Nephron progenitor cell (in vitro differentiated cells): ENCODE measurements around the gene DMGDH.

Experiments used
- DNase-seq: peaks from one replicate; pipeline ENCODE4 v3.0.0; 2021
- H3K27ac Mint-ChIP-seq: 2 replicates; pipeline ENCODE4 v1.8.0; 2021; ENCODE audit warnings: mild to moderate bottlenecking, moderate library complexity, mixed read lengths
- H3K27me3 Mint-ChIP-seq: 2 replicates; pipeline ENCODE4 v1.8.0; 2021; ENCODE audit warnings: mild to moderate bottlenecking, low read depth, mixed read lengths; ENCODE audit not compliant: poor library complexity
- H3K36me3 Mint-ChIP-seq: 2 replicates; pipeline ENCODE4 v1.8.0; 2021; ENCODE audit warnings: low read depth, mixed read lengths
- H3K4me1 Mint-ChIP-seq: 2 replicates; pipeline ENCODE4 v1.8.0; 2021; ENCODE audit warnings: mixed read lengths
- H3K4me3 Mint-ChIP-seq: 2 replicates; pipeline ENCODE4 v1.8.0; 2021; ENCODE audit warnings: mild to moderate bottlenecking, moderate library complexity, mixed read lengths
- H3K9me3 Mint-ChIP-seq: 2 replicates; pipeline ENCODE4 v1.8.0; 2021; ENCODE audit warnings: mild to moderate bottlenecking, moderate library complexity, mixed read lengths
- TF ChIP-seq, protein P1 (sequence below): fragments of 200-600 bp; sonication (generic); IDR thresholded peaks from 2 replicates; pipeline ENCODE4 v1.5.0; 2021; ENCODE audit warnings: antibody characterized with exemption

DMGDH gene

DNA sequence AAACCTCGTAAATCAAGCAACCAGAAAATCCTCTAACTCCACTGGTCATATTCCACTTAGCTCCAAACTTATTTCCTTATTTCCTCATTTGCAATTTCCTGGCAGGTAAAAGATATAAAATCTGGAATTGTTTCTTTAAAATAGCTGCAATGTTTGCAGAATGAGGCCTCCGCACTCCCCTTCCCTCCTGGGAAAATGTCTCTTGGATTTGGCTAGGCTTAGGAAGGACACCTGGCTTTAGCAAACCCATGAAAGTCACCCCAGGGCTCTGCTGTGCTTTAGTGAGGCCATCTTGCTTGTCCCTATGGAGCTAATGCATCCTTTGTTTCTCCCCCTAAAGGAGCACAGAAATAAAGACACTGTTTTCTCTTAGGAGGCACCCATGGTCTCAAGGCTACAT, 94.9 kb downstream of the DMGDH start:
- peaks cover 50% of the 10 kb centered on the region for H3K4me1 Mint-ChIP-seq
- no peaks in the 10 kb centered on the region for H3K27me3 Mint-ChIP-seq
- no peak for DNase-seq
- H3K27ac Mint-ChIP-seq, result no peak overlapping the region
- TF ChIP-seq, protein P1, sequence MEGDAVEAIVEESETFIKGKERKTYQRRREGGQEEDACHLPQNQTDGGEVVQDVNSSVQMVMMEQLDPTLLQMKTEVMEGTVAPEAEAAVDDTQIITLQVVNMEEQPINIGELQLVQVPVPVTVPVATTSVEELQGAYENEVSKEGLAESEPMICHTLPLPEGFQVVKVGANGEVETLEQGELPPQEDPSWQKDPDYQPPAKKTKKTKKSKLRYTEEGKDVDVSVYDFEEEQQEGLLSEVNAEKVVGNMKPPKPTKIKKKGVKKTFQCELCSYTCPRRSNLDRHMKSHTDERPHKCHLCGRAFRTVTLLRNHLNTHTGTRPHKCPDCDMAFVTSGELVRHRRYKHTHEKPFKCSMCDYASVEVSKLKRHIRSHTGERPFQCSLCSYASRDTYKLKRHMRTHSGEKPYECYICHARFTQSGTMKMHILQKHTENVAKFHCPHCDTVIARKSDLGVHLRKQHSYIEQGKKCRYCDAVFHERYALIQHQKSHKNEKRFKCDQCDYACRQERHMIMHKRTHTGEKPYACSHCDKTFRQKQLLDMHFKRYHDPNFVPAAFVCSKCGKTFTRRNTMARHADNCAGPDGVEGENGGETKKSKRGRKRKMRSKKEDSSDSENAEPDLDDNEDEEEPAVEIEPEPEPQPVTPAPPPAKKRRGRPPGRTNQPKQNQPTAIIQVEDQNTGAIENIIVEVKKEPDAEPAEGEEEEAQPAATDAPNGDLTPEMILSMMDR, result no peak
- H3K4me3 Mint-ChIP-seq, result no peak overlapping the region
- peaks cover 9% of the 10 kb centered on the region for H3K36me3 Mint-ChIP-seq
- H3K9me3 Mint-ChIP-seq, result no peaks in the 10 kb centered on the region

DNA sequence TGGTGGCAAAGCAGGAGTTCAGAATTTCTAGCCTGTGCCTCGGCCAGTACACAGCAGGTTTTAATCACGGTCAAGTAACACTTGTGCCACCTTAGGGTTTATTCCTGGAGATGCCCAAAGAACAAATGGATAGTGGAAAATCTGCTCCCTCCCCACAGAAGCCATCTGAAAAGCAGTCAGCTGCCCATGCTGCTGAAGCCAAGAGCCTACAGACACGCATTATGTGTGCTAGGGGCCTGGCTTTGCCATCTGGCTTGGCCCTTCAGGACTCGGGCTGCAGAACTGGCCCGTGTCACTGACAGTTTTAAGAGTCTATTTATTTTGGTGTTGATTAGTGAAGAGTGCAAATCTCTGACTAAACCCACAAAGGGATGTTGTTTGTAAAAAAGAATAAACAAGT, 95.5 kb downstream of the DMGDH start:
- DNase-seq, result no peak
- peaks cover 4% of the 10 kb centered on the region for H3K36me3 Mint-ChIP-seq
- no peak overlapping the region for H3K27ac Mint-ChIP-seq
- TF ChIP-seq, protein P1, result no peak
- no peak overlapping the region for H3K4me3 Mint-ChIP-seq
- no peaks in the 10 kb centered on the region for H3K27me3 Mint-ChIP-seq
- H3K4me1 Mint-ChIP-seq, result peaks cover 50% of the 10 kb centered on the region
- no peaks in the 10 kb centered on the region for H3K9me3 Mint-ChIP-seq

DNA sequence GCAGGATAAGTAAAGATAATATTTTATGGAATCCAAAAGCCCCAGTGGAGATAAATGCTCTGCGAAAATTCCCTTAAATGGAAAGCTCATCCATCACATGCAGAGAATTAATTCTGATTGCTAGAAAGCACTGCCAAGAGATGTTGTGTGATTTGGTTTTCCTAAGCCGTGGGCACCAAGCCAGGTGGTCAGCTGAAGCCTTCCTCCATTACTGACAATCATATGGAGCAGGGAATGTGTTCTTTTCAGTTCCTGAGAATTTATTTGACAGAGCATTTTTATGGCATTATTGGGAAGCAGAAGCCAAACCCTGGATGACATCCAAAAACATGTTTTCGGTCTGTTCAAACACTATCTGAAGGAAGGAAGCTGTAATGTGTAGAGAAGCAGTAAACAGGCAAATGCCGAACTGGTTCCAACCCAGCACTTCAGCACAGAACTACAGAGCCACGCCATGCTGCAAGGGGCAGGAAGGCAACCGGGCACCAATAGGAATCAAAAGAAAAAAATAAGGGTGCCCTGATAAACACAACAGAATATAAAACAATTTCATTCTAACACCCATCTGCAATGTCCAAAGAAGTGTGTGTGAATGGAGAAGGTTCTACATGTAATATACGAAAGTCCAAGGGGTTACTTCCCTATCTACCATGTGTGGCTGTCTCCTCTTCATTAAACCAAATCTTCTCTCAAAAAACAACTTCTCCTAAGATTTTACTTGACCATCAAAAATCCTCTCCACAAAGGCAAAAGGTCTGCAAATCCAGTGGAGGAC, 96.6 kb downstream of the DMGDH start:
- TF ChIP-seq, protein P1, result no peak
- Mint-ChIP-seq H3K27ac (no peak overlapping the region), H3K9me3 (no peaks in the 10 kb centered on the region), H3K27me3 (no peaks in the 10 kb centered on the region), H3K4me1 (peaks cover 50% of the 10 kb centered on the region), H3K36me3 (peaks cover 7% of the 10 kb centered on the region), H3K4me3 (no peak overlapping the region)
- no peak for DNase-seq

DNA sequence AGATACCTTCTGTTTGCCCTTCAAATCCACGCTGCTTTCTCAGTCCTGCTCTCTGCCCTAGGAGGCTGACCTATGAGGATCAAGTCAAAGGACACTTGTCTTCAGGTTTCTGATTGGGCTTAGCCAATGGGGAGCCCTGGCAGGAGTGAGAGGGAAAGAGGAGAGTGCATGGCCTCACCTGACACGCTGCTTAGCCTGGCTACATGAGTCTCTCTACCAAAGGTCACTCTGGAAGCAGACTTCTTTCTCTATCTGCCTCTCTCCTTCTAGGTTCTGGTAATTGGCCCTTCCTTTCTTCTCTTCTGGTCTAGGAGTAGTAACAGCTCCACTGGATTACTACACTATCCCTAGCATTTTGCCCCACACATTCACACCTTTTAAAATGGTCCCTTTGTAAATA, 97.5 kb downstream of the DMGDH start:
- H3K27ac Mint-ChIP-seq, result peak overlapping the region; percentile 72

DNA sequence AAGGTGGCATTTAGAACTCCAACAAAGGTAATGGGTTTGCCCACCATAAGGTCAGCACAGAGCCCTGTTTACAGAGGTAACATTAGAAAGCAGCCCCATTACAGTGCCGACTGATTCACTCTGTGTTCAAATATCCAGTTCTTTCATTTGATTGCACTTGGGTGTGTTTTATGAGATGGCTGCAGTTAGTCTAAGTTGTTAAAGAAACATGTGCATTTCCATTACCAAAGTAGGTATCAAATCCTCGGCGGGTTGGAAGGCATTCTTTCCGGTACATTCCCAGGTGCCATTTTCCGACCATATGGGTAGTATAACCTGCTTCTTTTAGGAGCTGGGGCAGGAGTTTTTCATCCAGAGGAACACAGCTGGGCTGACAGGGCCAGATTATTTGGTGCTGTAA, 100.7 kb downstream of the DMGDH start:
- no peak overlapping the region for H3K4me3 Mint-ChIP-seq
- H3K4me1 Mint-ChIP-seq, result peaks cover 39% of the 10 kb centered on the region
- TF ChIP-seq, protein P1, result no peak
- H3K36me3 Mint-ChIP-seq, result peaks cover 11% of the 10 kb centered on the region
- no peak overlapping the region for H3K27ac Mint-ChIP-seq
- no peaks in the 10 kb centered on the region for H3K27me3 Mint-ChIP-seq
- H3K9me3 Mint-ChIP-seq, result no peaks in the 10 kb centered on the region
- DNase-seq, result no peak

More for the DNA sequence above, 97.5 kb downstream of the DMGDH start:
- H3K4me1 Mint-ChIP-seq, result peaks cover 46% of the 10 kb centered on the region
- no peaks in the 10 kb centered on the region for H3K9me3 Mint-ChIP-seq
- peaks cover 11% of the 10 kb centered on the region for H3K36me3 Mint-ChIP-seq
- TF ChIP-seq, protein P1, result no peak
- DNase-seq, result no peak
- H3K27me3 Mint-ChIP-seq, result no peaks in the 10 kb centered on the region
- no peak overlapping the region for H3K4me3 Mint-ChIP-seq

DNA sequence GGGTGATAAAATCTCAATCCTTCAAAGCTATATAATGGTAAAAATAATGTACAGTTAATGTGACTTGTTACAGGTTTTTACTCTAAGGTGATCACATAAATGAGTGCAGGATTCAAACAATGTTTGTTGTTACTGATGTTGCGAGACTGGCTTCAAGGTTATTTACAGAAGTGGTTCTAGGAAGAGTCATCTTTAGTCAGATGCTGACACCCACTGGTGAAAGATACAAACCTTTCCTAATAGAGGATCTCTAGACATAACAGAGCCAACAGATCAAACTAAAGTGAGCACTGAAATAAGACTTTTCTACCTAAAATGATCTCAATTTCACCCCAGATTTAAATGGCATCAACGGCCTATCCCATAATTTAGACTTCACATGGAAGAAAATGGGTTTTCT, 104.6 kb downstream of the DMGDH start:
- Mint-ChIP-seq H3K36me3 (peaks cover 20% of the 10 kb centered on the region), H3K9me3 (no peaks in the 10 kb centered on the region), H3K27me3 (no peaks in the 10 kb centered on the region), H3K27ac (no peak overlapping the region), H3K4me3 (no peak overlapping the region), H3K4me1 (peaks cover 22% of the 10 kb centered on the region)
- no peak for DNase-seq
- TF ChIP-seq, protein P1, result peak; percentile 56
